ENCODE data around the gene COL18A1. TPM values are rescaled to one million over a fixed set of nuclear protein-coding genes. Genes with fewer than 3 reads are reported as not detected.

COL18A1 gene
- polyA plus RNA-seq, 1 experiment, result 25.3 TPM

GRCh38 chr21:45536301-45537081 is 131.5 kb downstream of the COL18A1 start:
- Histone ChIP-seq H3K4me3 (ENCODE audit: low read depth, low read length) (no peak overlapping the region), H3K27ac (ENCODE audit: low read depth, low read length) (no peak overlapping the region), H3K9me3 (ENCODE audit: control insufficient read depth, insufficient read depth, low read length) (peaks cover 7% of the 10 kb centered on the region; the same call in 1 of the 2 replicates), H3K27me3 (ENCODE audit: control insufficient read depth, insufficient read depth, low read length) (no peaks in the 10 kb centered on the region)
- POLR2A ChIA-PET, result interaction anchor here (0.5 kb wide), 1 partner anchor 22 kb away, joined by 3 read pairs; no protein-coding TSS in a partner anchor
- CTCF ChIA-PET, result no interaction called here
- TF ChIP-seq CTCF (IDR thresholded peaks at IDR 0.05; ENCODE audit: low read depth, low read length), result no peak
- no peak for DNase-seq (ENCODE audit: low read depth, low spot score)

- H3K9me3 ChIP-seq (ENCODE audit: control insufficient read depth, insufficient read depth, low read length), result no peaks in the 10 kb centered on the region; the same call in 1 of the 2 replicates
- no peak overlapping the region for H3K4me3 ChIP-seq (ENCODE audit: low read depth, low read length)
- ChIA-PET POLR2A (no interaction called here), CTCF (interaction anchor here (0.6 kb wide), 1 partner anchor 19 kb away, joined by 3 read pairs; no protein-coding TSS in a partner anchor)
- no peak for TF ChIP-seq CTCF (IDR thresholded peaks at IDR 0.05; ENCODE audit: low read depth, low read length)
- DNase-seq (ENCODE audit: low read depth, low spot score), result no peak
- H3K27me3 ChIP-seq (ENCODE audit: control insufficient read depth, insufficient read depth, low read length), result no peaks in the 10 kb centered on the region
- no peak overlapping the region for H3K27ac ChIP-seq (ENCODE audit: low read depth, low read length)
These were observed 132.3 kb downstream of the COL18A1 start for GRCh38 chr21:45537111-45537745.

- Histone ChIP-seq H3K27me3 (ENCODE audit: control insufficient read depth, insufficient read depth, low read length) (no peaks in the 10 kb centered on the region), H3K4me3 (ENCODE audit: low read depth, low read length) (no peak overlapping the region), H3K27ac (ENCODE audit: low read depth, low read length) (no peak overlapping the region), H3K9me3 (ENCODE audit: control insufficient read depth, insufficient read depth, low read length) (no peaks in the 10 kb centered on the region; the same call in 1 of the 2 replicates)
- ChIA-PET CTCF (interaction anchor here (0.6 kb wide), 1 partner anchor 18 kb away, joined by 3 read pairs; no protein-coding TSS in a partner anchor), POLR2A (no interaction called here)
- TF ChIP-seq CTCF (IDR thresholded peaks at IDR 0.05; ENCODE audit: low read depth, low read length), result no peak
- DNase-seq (ENCODE audit: low read depth, low spot score), result no peak
These were observed 132.9 kb downstream of the COL18A1 start for GRCh38 chr21:45537746-45538291.

GRCh38 chr21:45538381-45539045 is 133.5 kb downstream of the COL18A1 start:
- ChIA-PET POLR2A (no interaction called here), CTCF (no interaction called here)
- DNase-seq (ENCODE audit: low read depth, low spot score), result no peak
- H3K9me3 ChIP-seq (ENCODE audit: control insufficient read depth, insufficient read depth, low read length), result no peaks in the 10 kb centered on the region; the same call in 1 of the 2 replicates
- H3K27ac ChIP-seq (ENCODE audit: low read depth, low read length), result no peak overlapping the region
- TF ChIP-seq CTCF (IDR thresholded peaks at IDR 0.05; ENCODE audit: low read depth, low read length), result no peak
- H3K4me3 ChIP-seq (ENCODE audit: low read depth, low read length), result no peak overlapping the region
- H3K27me3 ChIP-seq (ENCODE audit: control insufficient read depth, insufficient read depth, low read length), result no peaks in the 10 kb centered on the region
